Mesendoderm (in vitro differentiated cells): Measurements from ENCODE around the gene SOBP.

ENCODE experiments used
- DNase-seq: peaks from one replicate; pipeline ENCODE4 v3.0.0; 2013
- H2AK5ac ChIP-seq: 2 replicates; pipeline ENCODE4 v1.6.1; 2013; ENCODE audit warnings: low read length, inconsistent platforms
- H2BK120ac ChIP-seq: 2 replicates; pipeline ENCODE4 v1.6.1; 2013; ENCODE audit warnings: low read depth, mild to moderate bottlenecking, low read length, moderate library complexity, mixed read lengths
- H2BK15ac ChIP-seq: replicated peaks from 2 replicates; pipeline ENCODE4 v1.6.1; 2013; ENCODE audit warnings: low read depth, mild to moderate bottlenecking, moderate library complexity
- H2BK5ac ChIP-seq: 2 replicates; pipeline ENCODE4 v1.6.1; 2013; ENCODE audit warnings: low read length, inconsistent platforms
- H3K18ac ChIP-seq: 2 replicates; pipeline ENCODE4 v1.6.1; 2013; ENCODE audit warnings: mild to moderate bottlenecking, low read length, mixed read lengths
- H3K23ac ChIP-seq: one replicate; pipeline ENCODE4 v1.6.1; 2013; ENCODE audit warnings: low read length
- H3K27ac ChIP-seq: 2 replicates; pipeline ENCODE4 v1.5.1; 2013; ENCODE audit warnings: low read depth, mild to moderate bottlenecking, inconsistent platforms, low read length, moderate library complexity
- H3K27me3 ChIP-seq: 2 replicates; pipeline ENCODE4 v1.6.1; 2013; ENCODE audit warnings: low read length, control low read depth, mild to moderate bottlenecking, inconsistent platforms; ENCODE audit not compliant: insufficient read depth, poor library complexity
- H3K36me3 ChIP-seq: 2 replicates; pipeline ENCODE4 v1.6.1; 2013; ENCODE audit warnings: low read length, inconsistent platforms; ENCODE audit not compliant: control insufficient read depth, insufficient read depth
- H3K4ac ChIP-seq: one replicate; pipeline ENCODE4 v1.6.1; 2013; ENCODE audit warnings: low read depth, mild to moderate bottlenecking, low read length, moderate library complexity
- H3K4me1 ChIP-seq: 2 replicates; pipeline ENCODE4 v1.6.1; 2013; ENCODE audit warnings: low read depth, low read length, inconsistent platforms; ENCODE audit not compliant: control insufficient read depth
- H3K4me2 ChIP-seq: 2 replicates; pipeline ENCODE4 v1.6.1; 2013; ENCODE audit warnings: low read length
- H3K4me3 ChIP-seq: 2 replicates; pipeline ENCODE4 v1.5.1; 2013; ENCODE audit warnings: mild to moderate bottlenecking, low read length
- H3K56ac ChIP-seq: one replicate; pipeline ENCODE4 v1.6.1; 2013; ENCODE audit warnings: low read length
- H3K79me1 ChIP-seq: 2 replicates; pipeline ENCODE4 v1.6.1; 2013; ENCODE audit warnings: low read length, inconsistent platforms
- H3K79me2 ChIP-seq: 2 replicates; pipeline ENCODE4 v1.6.1; 2013; ENCODE audit warnings: mild to moderate bottlenecking, low read length; ENCODE audit not compliant: control insufficient read depth, insufficient read depth
- H3K9ac ChIP-seq: 2 replicates; pipeline ENCODE4 v1.6.1; 2013; ENCODE audit warnings: low read length, inconsistent platforms
- H4K5ac ChIP-seq: one replicate; pipeline ENCODE4 v1.6.1; 2013; ENCODE audit warnings: low read length
- H4K8ac ChIP-seq: one replicate; pipeline ENCODE4 v1.6.1; 2013; ENCODE audit warnings: low read depth, mild to moderate bottlenecking, control low read depth, low read length, moderate library complexity
- WGBS: extraction: QIAGEN DNeasy Blood & Tissue Kit; methylation state at CpG from one replicate; pipeline ENCODE4 v1.1.7; 2013; ENCODE audit warnings: low lambda C conversion rate, missing lambda C conversion rate; ENCODE audit not compliant: insufficient coverage; ENCODE audit errors: extremely low coverage; 5-methylcytosine and 5-hydroxymethylcytosine counted together

SOBP gene

GRCh38 chr6:107602321-107603005 lies 112.5 kb downstream of the SOBP start:
- Histone ChIP-seq H3K4me3 (no peak overlapping the region), H2BK15ac (no peak overlapping the region), H3K79me1 (no peaks in the 10 kb centered on the region), H2BK120ac (no peak overlapping the region), H4K5ac (no peak overlapping the region), H3K18ac (no peak overlapping the region), H3K56ac (no peak overlapping the region), H3K27ac (no peak overlapping the region), H3K27me3 (no peaks in the 10 kb centered on the region), H2BK5ac (no peak overlapping the region), H3K4me1 (peaks cover 3% of the 10 kb centered on the region), H3K79me2 (no peaks in the 10 kb centered on the region), H4K8ac (no peak overlapping the region), H3K4me2 (no peak overlapping the region), H3K23ac (no peak overlapping the region), H3K4ac (no peak overlapping the region), H3K36me3 (no peaks in the 10 kb centered on the region), H3K9ac (no peak overlapping the region), H2AK5ac (no peak overlapping the region)
- no peak for DNase-seq
- no CpG with 5 or more reads among the region's 5 CpGs for WGBS

GRCh38 chr6:107603006-107603370 lies 113.1 kb downstream of the SOBP start:
- Histone ChIP-seq H4K8ac (no peak overlapping the region), H3K27me3 (no peaks in the 10 kb centered on the region), H3K4me3 (no peak overlapping the region), H3K27ac (no peak overlapping the region), H2BK5ac (no peak overlapping the region), H3K56ac (no peak overlapping the region), H3K18ac (no peak overlapping the region), H3K36me3 (no peaks in the 10 kb centered on the region), H2BK120ac (no peak overlapping the region), H3K4ac (no peak overlapping the region), H3K23ac (no peak overlapping the region), H3K4me1 (peaks cover 3% of the 10 kb centered on the region), H3K9ac (no peak overlapping the region), H3K79me2 (no peaks in the 10 kb centered on the region), H2AK5ac (no peak overlapping the region), H3K4me2 (no peak overlapping the region), H3K79me1 (no peaks in the 10 kb centered on the region), H4K5ac (no peak overlapping the region), H2BK15ac (no peak overlapping the region)
- no CpG with 5 or more reads among the region's 3 CpGs for WGBS
- no peak for DNase-seq

- H3K79me1 ChIP-seq: no peaks in the 10 kb centered on the region
- H3K56ac ChIP-seq: no peak overlapping the region
- H3K79me2 ChIP-seq: no peaks in the 10 kb centered on the region
- WGBS: no CpG with 5 or more reads among the region's 9 CpGs
- no peak overlapping the region for H4K8ac ChIP-seq
- H3K4me1 ChIP-seq: peaks cover 6% of the 10 kb centered on the region
- no peak overlapping the region for H3K4ac ChIP-seq
- no peak overlapping the region for H3K9ac ChIP-seq
- H3K27me3 ChIP-seq: no peaks in the 10 kb centered on the region
- no peak overlapping the region for H3K4me2 ChIP-seq
- peak; percentile 42 for DNase-seq
- no peak overlapping the region for H2BK15ac ChIP-seq
- H2BK5ac ChIP-seq: no peak overlapping the region
- H3K27ac ChIP-seq: no peak overlapping the region
- H2AK5ac ChIP-seq: no peak overlapping the region
- no peak overlapping the region for H3K4me3 ChIP-seq
- H3K23ac ChIP-seq: no peak overlapping the region
- no peak overlapping the region for H4K5ac ChIP-seq
- H3K18ac ChIP-seq: no peak overlapping the region
- no peaks in the 10 kb centered on the region for H3K36me3 ChIP-seq
- no peak overlapping the region for H2BK120ac ChIP-seq
Observed at GRCh38 chr6:107604549-107604948, 114.6 kb downstream of the SOBP start.

- H3K9ac ChIP-seq: no peak overlapping the region
- peaks cover 10% of the 10 kb centered on the region for H3K4me1 ChIP-seq
Observed at GRCh38 chr6:107606407-107606806, 116.5 kb downstream of the SOBP start.

GRCh38 chr6:107607116-107607515 lies 117.2 kb downstream of the SOBP start:
- no peak for DNase-seq
- Histone ChIP-seq H4K8ac (no peak overlapping the region), H3K27me3 (no peaks in the 10 kb centered on the region), H3K56ac (no peak overlapping the region), H3K4me1 (peaks cover 10% of the 10 kb centered on the region), H2BK15ac (no peak overlapping the region), H3K79me2 (no peaks in the 10 kb centered on the region), H2BK5ac (no peak overlapping the region), H3K23ac (no peak overlapping the region), H3K27ac (no peak overlapping the region), H2AK5ac (no peak overlapping the region), H3K36me3 (no peaks in the 10 kb centered on the region), H3K9ac (no peak overlapping the region), H3K79me1 (no peaks in the 10 kb centered on the region), H3K4ac (no peak overlapping the region), H2BK120ac (no peak overlapping the region), H3K18ac (no peak overlapping the region), H4K5ac (no peak overlapping the region), H3K4me3 (no peak overlapping the region), H3K4me2 (no peak overlapping the region)
- no CpG with 5 or more reads among the region's 4 CpGs for WGBS

More at GRCh38 chr6:107606407-107606806, 116.5 kb downstream of the SOBP start:
- Histone ChIP-seq H4K8ac (no peak overlapping the region), H2BK15ac (no peak overlapping the region), H2BK120ac (no peak overlapping the region), H3K23ac (no peak overlapping the region), H3K27ac (no peak overlapping the region), H3K4ac (no peak overlapping the region), H3K4me2 (no peak overlapping the region), H3K4me3 (no peak overlapping the region), H2BK5ac (no peak overlapping the region), H3K79me1 (no peaks in the 10 kb centered on the region), H3K36me3 (no peaks in the 10 kb centered on the region), H3K56ac (no peak overlapping the region), H2AK5ac (no peak overlapping the region), H3K79me2 (no peaks in the 10 kb centered on the region), H3K27me3 (no peaks in the 10 kb centered on the region), H3K18ac (no peak overlapping the region), H4K5ac (no peak overlapping the region)
- DNase-seq: no peak
- WGBS: no CpG with 5 or more reads among the region's 4 CpGs
